HG03457 (cell line): Measurements from ENCODE around the gene C22orf15.

Experiments used
- ATAC-seq: cut with Tn5 transposase; IDR thresholded peaks from one replicate; pipeline ENCODE4 v1.9.1; 2021; ENCODE audit warnings: moderate number of reproducible peaks; ENCODE audit not compliant: unreplicated experiment

C22orf15 gene

GRCh38 chr22:23786752-23787599 is 24.2 kb downstream of the C22orf15 start, which contains the start of gene SMARCB1:
SMARCB1 (plus strand) TSS chr22:23786966; CDS start chr22:23787170, 204 bp downstream.
- ATAC-seq = peak; percentile 43

DNA sequence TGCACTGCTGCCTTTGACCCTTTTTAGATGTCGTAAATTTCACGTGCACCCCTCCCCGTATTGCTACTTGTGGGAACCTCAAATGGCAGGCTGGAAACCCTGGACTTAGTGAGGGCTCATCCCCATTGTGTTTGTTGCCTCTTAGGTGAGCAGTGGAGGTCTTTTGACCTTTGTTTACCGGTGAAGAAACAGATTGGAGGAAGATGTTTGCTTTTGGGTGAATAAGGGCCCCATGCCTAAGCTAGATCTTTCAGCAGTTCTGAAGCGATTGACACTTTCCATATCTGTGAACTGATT is 24.8 kb downstream of the C22orf15 start:
- no peak for ATAC-seq

- no peak for ATAC-seq
Observed at GRCh38 chr22:23787910-23788309, 25.1 kb downstream of the C22orf15 start.

DNA sequence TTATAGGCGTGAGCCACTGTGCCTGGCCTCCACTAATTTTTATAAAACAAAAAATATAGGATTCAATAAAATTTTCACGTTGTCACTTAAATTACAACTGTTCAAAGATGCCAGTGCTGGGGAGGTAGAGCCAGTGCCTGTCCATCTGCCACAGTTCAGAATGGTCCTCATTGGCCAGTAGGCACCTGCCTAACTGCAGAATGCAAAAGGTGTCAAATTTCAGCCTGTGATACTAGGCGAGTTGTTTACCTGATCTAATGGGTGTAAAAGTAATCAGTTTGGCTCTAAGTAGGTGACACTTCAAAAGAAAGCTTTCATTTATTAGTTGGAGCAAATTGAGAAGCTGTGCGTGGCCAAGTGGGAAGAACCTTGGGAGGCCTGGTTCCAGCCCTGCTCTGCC is 26.3 kb downstream of the C22orf15 start:
- ATAC-seq = no peak

GRCh38 chr22:23789638-23790037 is 26.8 kb downstream of the C22orf15 start:
- ATAC-seq = no peak

- no peak for ATAC-seq
Observed at GRCh38 chr22:23790819-23791737, 28.3 kb downstream of the C22orf15 start.

DNA sequence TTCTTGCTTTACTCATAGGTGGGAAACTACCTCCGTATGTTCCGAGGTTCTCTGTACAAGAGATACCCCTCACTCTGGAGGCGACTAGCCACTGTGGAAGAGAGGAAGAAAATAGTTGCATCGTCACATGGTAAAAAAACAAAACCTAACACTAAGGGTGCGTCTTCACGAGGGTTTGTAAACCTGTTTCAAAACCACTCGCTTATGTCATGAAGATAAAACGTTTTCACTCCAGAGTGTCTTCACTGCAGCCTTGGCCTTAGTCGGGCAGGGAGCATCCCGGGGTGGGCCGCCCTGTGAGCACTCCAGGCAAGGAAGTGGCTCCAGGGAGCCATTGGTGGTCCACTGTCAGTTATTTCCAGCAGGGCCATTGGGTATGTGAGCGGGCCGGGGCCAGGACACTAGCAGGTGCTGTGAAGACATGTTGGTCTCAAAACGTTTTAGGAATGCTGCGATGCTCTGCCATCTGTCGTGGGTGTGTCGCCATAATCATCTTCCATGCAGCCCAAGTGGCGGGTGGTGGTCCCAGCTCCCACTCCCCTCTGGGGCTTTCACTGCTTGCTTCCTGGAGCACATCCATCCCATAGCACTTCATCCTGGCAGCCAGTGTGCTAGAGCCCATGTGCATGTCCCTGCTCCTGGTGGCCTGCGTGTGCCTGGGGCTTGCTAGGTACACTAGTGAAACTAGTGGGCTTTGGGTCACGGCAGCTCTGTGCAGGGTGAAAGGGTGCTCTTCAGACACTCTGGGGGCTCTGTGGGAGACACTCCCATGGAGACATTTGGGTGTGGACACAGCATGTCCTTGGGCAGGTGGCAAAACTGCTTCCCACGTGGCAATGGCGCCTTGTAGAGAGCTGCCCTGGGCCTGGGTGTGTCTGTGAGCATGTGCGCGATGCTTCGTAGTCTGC is 29.2 kb downstream of the C22orf15 start:
- ATAC-seq = no peak

GRCh38 chr22:23793326-23793725 is 30.5 kb downstream of the C22orf15 start:
- no peak for ATAC-seq

DNA sequence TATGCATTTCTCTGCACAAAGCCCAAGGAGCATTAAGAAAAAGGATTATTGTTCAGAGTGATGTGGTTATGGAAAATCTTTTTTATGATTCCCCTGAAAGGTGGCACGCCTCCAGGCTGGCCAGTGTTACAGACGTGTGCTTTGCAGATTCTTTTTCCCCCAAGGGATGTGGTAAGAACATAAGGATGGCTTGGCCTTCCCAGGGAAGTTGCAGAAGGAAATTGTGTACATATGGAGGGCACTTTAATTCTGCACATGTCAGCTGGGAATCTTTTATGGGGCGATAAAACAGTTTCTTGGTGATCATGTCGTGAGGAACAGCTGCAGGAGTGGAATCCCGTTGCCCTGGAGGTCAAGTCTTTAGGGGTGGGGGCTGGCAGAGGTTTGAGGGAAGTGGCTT is 33.7 kb downstream of the C22orf15 start:
- no peak for ATAC-seq

GRCh38 chr22:23800297-23801237 is 37.8 kb downstream of the C22orf15 start:
- no peak for ATAC-seq

DNA sequence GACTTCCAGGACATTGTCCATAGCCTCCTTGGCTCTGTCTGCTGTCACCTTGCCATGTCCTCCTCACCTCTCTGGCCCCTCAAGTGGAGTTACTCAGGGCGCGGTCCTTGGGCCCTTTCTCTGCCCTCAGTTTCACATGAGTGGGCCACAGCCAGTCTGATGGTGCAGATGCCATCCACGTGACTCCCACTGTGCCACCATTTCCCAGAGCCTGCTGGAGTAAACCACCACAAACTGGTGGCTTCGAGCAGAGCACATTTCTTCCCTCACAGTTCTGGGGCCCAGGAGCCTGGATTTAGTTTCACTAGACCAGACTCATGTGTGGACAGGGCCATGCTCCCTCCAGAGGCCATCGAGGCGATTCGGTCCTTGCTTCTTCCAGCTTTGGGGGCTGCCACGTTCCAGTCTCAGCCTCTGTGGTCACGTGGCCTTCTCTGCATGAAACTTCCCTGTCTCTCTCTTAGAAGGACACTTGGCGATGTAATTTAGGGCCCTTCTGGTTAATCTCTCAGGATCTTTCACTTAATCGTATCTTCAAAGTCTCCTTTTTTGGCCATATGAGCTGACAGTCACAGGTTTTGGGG is 38.5 kb downstream of the C22orf15 start:
- no peak for ATAC-seq

- ATAC-seq = no peak
Observed at GRCh38 chr22:23801886-23802377, 39.1 kb downstream of the C22orf15 start.

- ATAC-seq = no peak
Observed at GRCh38 chr22:23803001-23803819, 40.4 kb downstream of the C22orf15 start.

- ATAC-seq = no peak
Observed at GRCh38 chr22:23804781-23805291, 42.0 kb downstream of the C22orf15 start.

DNA sequence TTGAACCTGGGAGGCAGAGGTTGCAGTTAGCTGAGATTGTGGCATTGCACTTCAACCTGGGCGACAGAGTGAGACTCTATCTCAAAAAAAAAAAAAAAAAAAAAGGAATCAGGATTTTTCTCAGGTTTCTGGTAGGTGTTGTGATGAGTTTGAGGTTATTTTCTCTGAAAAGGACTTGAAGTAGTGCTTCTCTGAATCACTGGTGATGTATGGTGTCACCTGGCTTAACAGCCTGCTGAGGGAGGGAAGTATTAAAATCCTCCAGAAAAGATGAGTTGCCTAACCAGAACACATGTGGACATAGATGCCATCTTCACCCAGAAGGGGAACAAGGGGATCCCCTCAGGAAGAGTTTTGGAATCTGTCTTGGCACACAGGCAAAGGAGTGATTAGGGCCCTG is 44.0 kb downstream of the C22orf15 start:
- no peak for ATAC-seq

GRCh38 chr22:23812378-23812777 is 49.6 kb downstream of the C22orf15 start:
- no peak for ATAC-seq
